RCC 7860 (cell line): ENCODE results near the gene HS6ST2.

ENCODE experiments used
- DNase-seq: peaks from one replicate; pipeline ENCODE4 v3.0.0-alpha.2; 2015; ENCODE audit warnings: low spot score
- FAIRE-seq: peaks from 2 replicates; lab custom pipeline; 2012; peaks lifted over from hg19 to GRCh38; lab: Jason Lieb, UNC

Gene HS6ST2

DNA sequence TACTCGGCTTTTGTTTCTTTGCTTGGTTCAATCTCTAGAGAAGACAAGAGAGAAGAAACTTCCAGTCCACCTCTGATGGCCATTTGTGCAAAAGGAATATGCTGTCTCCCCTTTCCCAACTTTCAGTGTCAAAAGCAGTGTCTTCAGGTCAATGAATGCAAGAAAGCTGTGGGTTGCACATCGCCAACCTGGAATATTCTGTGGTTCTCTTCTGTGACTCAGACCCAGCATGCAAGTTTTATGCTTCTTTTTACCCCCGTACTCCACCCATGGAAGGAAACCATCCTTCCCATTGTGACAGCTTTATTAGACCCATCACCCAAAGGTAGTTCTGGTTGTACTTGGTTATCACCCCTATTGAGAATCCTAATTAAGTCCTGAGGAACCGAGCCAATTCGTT is 334.0 kb downstream of the HS6ST2 start:
- no peak for DNase-seq
- FAIRE-seq = no peak

DNA sequence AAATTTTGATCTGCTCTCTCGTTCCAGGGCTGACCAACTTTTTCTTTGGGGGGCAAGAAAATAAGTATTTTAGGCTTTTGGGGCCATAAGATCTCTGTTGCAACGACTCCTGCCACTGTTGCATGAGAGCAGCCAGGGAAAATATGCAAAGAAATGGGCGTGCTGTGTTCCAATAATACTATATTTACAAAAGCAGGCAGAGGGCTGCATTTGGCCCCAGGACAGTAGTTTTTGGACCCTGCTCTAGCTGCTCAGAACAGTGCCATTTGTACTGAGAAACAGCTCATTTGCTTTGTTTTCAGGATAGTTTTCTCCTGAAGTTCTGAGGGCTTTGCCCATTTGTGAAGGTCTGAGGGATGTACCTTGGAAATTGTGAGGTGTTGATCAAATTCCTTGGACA is 334.5 kb downstream of the HS6ST2 start:
- FAIRE-seq = no peak
- DNase-seq = no peak

DNA sequence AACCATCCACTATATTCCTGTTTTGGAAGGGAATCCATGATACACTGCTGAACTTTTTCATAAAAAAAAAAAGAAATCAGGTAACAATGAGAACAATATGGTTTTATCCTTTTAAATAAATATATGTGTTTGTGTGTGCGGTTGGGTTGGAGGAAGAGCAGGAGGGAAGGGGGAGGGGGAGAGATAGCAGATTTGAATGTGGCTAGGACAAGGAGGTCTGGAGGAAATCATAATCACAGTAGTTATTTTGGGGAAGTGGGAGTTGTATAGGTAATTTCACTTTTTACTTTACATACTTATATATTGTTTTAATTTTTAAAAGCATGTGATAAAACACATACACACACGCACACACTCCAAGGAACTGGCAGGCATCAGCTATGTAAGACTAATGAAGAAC is 335.1 kb downstream of the HS6ST2 start:
- FAIRE-seq = no peak
- DNase-seq = no peak

DNA sequence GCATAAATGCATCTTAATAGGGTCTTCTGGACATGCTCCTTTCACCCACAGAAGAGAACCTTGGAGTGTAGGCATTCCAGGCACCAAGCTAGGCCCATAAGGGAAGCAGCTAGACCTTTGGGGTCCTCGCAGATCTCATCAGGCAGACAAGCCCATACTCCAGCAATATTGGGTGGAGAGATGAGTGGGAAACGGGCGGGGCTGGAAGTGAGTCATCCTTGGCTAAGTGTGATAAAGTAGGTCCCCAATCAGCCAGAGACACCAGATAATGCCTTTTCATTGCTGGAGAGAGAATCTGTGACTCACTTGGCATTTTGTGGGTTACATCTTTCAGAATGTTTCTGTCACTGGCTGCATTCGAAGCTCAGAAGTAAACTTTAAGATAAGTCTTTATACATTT is 336.3 kb downstream of the HS6ST2 start:
- DNase-seq (peak; percentile 4), FAIRE-seq (no peak)

DNA sequence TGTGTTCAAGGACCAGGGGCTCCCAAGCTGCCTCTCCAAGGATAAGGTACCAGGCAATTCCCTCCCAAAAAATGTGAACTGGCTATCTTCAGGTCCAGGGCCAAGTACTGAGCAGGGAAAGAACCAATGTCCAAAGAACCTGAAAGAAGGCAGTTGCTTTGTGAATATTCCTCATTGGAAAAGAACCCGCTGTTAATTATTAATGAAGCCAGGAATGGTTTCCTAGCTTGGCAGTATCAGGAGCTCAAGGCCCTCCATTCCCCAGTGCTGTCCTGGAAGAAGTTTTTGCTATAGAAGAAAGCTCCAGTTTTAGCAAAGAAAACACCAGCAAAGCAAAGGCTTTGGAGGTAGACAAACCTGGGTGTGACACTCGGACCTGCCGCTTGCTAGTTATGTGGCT is 339.6 kb downstream of the HS6ST2 start:
- DNase-seq = no peak
- FAIRE-seq = no peak

DNA sequence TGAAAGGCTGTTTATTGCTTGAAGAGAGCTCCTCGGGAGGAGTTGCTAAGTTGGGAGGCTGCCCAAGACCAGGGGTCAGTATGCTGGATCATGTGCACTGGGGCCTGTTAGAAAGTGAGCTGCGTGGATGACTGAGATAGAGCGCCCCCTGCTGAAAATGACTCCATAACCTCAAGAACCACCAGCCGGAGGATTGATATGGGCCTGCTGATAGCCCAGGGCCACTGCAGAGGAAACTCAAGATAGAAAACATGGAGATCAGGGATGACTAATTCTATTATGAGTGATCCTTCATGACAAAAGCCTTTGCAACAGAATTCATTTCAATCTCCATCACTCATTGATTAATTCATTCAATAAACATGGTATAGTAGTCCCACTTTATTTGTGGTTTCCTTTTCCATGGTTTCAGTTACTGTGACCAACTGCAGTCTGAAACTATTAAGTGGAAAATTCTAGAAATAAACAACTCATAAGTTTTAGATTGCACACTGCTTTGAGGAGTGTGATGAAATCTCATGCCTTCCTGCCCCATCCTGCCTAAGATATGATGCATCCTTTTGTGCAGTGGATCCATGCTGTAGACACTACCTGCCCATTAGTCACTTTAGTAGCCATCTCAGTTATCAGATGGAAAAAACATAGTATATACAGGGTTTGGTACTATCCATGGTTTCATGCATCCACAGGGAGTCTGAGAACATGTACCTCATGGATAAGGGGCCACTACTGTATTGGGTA is 342.9 kb downstream of the HS6ST2 start:
- DNase-seq = no peak

DNA sequence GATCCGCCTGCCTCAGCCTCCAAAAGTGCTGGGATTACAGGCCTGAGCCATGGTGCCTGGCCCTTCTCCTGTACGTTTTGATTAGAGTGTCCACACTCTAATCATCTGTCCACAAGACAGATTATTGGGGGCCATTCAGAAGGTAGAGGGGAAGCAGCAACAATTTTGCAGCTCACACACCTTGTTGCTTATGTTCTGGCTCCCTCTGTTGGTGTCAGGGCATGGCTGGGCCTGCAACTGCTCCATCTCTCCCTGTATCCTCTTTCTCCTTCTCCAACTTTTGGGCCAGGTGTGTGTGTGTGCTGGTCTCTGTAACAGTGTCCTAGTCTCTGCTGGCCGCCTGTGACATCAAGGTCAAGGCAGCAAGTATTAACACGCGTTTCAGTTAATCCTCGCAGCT is 344.1 kb downstream of the HS6ST2 start:
- no peak for FAIRE-seq
- DNase-seq = no peak

More for the DNA sequence above, 342.9 kb downstream of the HS6ST2 start:
- FAIRE-seq = no peak

DNA sequence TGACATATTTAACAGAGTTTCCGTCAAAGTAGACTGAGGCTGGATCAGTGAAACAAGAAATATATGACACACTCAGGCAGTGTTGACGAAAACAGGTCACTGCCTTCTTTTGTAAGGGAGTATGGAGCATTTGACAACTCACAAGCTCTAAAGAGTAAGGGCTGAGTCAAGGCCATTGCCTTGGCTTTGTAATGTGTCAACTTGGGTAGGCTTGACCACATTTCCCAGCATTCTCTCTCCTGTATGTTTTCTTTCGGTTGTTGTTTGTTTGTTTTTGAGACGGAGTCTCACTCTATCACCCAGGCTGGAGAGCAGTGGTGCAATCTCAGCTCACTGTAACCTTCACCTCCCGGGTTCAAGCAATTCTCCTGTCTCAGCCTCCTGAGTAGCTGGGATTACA is 344.6 kb downstream of the HS6ST2 start:
- DNase-seq = no peak
- no peak for FAIRE-seq

DNA sequence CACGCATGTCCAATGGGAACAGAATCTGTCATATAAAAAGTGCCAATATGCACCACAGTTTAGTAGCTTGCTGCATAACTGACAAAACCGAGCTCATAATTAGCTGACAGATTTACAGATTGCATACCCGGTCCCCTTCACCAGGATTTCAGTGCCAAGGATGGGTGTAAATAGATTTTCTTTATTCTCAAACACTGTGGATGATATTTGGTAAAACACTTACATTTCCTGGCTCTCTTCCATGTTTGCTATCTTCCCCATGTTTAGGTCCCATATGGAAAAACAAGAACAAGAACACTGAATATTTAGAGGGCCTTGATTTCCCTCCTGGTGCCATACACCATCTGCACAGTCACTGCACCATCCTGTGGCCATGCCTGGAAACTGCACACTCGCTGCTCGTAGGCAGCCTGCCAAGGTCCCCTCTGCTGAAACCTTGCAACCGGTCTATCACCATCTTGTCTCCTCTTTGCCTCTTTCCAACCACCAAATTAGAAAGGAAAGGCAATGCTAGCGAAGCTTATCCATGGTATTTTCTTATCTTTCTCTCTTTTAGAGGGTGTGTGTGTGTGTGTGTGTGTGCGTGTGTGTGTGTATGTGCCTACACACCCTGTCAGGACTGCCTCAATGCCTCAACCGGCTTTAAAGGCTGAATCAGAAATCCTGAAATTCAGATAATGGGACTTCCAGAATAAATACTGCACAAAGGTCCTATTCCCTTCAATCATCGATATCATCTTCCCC is 345.4 kb downstream of the HS6ST2 start:
- no peak for FAIRE-seq
- DNase-seq = no peak

DNA sequence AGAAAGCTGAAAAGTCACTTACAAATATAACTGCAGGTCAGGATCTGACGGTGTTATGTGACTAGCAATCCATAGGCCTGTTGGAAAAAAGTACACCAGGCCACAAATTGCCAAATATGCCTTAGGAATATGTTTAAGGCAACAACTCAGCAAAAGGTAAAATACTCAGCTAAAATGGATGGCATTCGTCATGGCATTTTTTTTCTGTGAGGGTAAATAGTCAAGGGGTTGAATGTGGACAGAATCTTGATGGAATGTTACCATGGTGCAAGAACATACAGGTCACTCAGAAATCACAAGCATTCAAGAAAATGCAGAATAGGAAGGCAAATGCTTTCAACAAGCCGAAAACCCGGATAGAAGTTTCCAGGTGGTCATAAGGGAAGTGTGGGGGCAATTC is 347.9 kb downstream of the HS6ST2 start:
- DNase-seq (no peak), FAIRE-seq (no peak)

DNA sequence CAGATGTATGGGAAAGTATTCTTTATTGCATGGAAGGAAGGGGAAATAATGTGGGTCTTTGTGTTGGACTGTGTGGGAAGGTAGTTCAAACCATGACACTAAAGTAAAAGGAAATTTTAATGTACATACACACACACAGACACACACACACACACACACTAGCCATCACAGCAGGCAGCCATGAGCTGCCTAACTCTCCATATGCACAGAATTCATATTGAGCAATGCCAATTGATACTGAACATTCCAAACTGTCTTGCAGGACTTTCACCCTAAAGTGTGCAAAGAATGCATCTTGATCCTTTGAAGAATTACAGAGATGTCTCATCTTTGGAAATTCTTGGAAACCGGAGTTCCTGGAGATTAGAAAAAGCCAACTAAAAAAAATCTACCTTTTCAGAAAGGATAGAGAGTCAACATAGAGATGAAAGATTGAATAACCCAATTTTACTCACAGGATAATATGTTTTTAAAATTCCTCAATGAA is 349.0 kb downstream of the HS6ST2 start:
- DNase-seq = no peak
- no peak for FAIRE-seq

DNA sequence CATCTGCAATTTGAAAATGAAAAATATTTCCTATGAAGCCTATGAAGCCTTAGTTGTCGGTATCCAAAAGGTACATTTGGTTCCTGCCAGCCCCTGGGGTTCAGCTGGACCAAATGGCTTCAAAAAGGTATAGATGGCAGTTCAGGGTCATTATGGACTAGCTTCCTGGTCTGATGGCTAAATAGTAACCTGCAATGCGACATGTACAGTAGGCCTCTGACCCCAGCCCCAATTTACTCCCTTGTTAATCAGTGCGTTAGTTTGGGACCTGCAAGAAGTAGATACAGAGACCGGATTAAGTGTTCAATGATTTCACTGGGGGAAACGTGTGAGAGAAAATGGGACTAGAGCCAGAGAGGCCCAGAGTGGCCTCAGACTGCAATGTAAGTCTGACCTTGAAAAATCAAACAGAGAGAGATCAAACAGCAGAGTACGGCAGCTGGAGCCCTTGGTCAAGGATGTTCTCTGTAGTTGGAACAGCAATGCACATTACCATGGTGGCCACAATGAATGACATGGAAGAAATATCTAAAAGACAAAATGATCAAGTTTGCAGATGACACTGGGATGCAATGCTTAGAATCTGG is 354.6 kb downstream of the HS6ST2 start:
- FAIRE-seq = no peak
- no peak for DNase-seq

DNA sequence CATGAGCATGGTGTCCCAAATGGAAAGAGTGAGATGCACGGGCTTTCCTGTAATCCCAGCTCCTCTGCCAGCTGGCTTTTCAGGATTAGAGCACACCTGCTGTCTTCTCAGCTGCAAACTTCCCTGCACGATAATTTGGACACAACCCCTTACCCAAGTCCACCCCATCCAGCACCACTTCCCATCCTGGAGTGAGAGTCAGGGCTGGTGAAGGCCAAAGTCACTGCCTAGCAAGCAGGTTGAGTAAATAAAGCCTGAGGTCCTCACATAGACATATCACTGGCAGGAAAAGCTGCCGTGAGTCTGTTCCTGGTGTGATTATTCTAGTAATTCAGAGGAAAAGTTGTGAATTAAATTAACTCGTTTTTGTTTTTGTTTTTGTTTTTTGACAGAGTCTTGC is 355.7 kb downstream of the HS6ST2 start:
- no peak for FAIRE-seq

DNA sequence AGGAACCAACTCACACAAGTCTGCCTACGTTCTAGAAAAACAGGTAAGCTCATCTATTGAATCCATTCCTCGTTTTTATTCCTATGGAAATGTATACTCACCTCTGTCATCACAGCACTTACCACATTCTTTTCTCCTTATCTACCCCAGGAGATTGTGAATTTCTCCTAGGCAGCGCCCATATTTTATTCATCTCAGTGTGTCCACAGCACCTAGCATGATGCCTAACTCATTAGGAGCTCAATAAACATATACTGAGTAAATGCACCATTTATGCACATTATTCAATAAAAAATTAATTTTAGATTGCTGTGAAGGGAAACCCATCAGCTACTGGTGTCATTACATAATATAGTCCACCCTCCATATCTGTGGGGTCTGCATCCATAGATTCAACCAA is 363.4 kb downstream of the HS6ST2 start:
- FAIRE-seq (no peak), DNase-seq (no peak)

More for the DNA sequence above, 355.7 kb downstream of the HS6ST2 start:
- no peak for DNase-seq

DNA sequence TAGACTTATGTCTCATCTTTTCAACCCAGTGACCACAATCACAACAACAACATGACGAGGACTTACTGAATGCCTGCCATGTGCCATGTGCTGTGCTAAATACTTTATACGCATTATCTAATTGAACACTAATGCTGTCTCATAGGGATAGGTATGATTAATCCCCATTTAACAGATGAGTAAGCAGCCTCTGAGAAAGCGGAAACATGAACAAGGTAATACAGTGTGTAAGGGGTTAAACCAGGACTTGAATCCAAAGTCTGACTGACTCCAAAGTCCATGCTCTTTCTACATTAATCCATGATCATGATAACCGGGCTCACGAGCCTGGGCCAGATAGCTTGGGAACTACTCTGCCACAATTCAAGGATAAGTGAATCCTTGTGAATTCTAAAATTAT is 364.3 kb downstream of the HS6ST2 start:
- no peak for FAIRE-seq

DNA sequence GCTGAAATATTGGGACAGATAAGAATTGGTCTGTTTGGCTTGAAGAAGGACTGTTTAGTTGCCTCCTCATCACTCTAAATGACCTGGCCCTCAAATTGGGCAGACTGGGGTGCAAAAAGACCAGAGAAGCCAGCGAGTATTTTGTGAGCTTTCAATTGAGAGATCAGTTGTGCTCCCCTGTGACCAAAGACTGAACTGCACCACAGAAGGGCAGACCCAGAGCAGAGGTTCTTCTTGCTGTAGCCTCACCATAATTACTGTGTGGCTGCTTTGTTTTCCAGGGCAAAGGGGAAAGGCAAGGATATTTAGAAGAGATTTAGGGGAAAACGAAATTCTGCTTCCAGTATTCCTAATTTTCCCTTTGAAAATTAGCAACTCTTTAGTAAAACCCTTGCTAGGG is 365.5 kb downstream of the HS6ST2 start:
- FAIRE-seq (no peak), DNase-seq (no peak)

More for the DNA sequence above, 364.3 kb downstream of the HS6ST2 start:
- DNase-seq = no peak

DNA sequence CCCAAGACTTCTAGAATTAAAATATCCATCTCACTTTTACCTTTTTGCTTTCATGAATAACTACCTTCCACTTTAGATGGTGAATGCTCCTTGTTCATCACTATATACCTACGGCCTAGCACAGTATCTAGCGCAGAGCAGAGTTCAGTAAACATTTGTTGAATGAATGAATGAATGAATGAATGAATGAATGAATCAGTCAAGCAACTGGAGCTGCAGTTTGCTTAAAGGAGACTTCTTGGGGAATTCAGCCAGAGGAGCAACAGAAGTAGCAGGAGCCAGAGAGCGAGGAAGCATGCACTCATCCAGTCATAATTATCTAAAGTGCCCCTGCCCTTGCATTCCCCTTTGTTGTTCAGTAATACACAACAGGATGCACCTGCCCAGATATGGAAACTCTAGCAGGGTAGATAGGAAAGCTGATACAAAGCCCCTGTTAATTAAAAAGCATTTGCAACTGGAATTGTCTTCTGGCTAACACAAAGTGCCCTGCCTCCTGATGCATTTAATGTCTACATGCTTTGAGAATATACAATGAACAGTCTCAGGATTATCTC is 366.6 kb downstream of the HS6ST2 start:
- no peak for FAIRE-seq

DNA sequence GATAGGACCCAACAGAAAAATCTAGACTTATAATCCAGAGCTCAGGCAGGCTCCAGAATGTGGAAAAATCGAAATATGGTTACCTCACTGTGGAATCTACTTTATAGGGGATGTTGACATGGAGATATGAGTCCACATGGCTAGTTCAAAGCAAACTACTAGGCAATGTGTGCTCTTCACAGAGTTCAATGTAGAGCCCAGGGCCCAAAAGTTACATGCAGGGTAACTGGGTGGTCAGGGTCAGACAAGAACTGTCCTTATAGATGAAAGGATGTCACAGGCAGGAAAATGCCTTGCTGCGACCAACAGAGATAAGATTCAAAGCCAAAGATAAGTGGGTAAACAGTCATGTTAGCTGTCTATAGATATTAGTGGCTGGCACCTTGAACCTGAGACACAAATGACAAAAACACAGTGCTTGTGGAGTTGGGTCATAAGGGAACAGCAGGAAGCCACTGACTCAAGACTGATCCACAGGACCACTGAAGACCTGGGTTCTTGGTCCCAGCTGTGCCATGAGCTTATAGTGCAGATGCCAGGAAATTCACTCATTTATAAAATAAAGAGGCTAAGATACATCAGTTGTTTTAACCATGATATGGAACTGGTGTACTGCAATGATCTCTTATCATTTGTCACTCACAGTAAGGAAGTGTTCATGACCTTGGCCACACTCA is 367.9 kb downstream of the HS6ST2 start:
- DNase-seq = no peak
- FAIRE-seq = no peak

More for the DNA sequence above, 366.6 kb downstream of the HS6ST2 start:
- DNase-seq = no peak

DNA sequence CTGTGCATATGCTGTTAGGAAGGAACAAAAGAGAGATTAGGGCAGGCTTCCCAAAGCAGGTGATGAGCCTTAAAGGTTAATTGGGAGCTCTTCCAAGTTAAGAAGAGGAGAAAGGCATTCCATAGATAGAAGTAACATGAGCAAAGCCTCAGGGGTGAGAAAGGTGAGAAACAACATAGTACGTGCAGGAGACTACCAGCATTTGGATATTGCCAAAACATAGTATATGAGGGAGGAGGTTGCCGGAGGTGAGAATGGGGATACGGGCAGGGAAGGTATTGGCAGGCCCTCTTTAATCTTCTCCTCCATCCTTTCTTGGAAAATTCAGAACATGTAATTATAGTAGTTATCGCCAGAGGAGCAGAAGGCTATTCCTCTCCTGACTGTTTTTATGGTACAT is 373.5 kb downstream of the HS6ST2 start:
- DNase-seq (no peak), FAIRE-seq (no peak)

DNA sequence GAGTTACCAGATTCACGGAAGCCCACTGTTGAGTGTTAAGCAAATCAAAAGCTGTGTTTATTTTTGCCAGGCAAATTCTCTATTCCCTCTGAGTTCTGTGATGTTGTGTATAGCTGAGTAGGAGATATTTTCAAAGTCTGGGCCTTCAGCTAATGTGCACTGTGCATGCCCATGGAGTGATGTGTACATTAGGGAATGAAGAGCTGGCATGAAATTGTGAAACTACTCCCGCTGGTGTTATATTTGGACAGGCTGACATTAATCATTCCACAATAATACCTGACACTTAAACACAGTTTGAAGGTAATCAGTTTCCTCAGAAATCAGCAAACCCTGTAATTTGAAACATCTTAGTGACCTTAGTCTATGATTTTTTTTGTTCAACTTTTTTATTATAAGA is 381.5 kb downstream of the HS6ST2 start:
- no peak for FAIRE-seq
- no peak for DNase-seq
